OCI-LY7 (cell line): ENCODE measurements around the gene ATP11C. TPM values are rescaled to one million over a fixed set of nuclear protein-coding genes. Genes with fewer than 3 reads are reported as not detected.

Experiments
- BruUV-seq: library from RNA; stranded (reverse); fragments of 400-500 nt; replicated peaks from 2 replicates; lab custom pipeline; 2021; lab: Mats Ljungman, UMichigan
- CTCF ChIA-PET: fragments of 300-600 bp; sonication (Branson Sonifier 250); formaldehyde crosslinking; loops from one replicate; lab custom pipeline; 2022; ENCODE audit warnings: antibody characterized with exemption; ENCODE audit not compliant: unreplicated experiment; lab: Charles Lee
- POLR2A ChIA-PET: fragments of 300-600 bp; sonication (Branson Sonifier 250); formaldehyde crosslinking; loops from one replicate; lab custom pipeline; 2022; ENCODE audit warnings: antibody characterized with exemption; lab: Charles Lee
- DNase-seq: peaks from one replicate; pipeline ENCODE4 v3.0.0-alpha.2; 2015; ENCODE audit warnings: low spot score
- H2AFZ ChIP-seq: fragments of 200-600 bp; sonication (generic), shearing (Covaris generic); 2 replicates; pipeline ENCODE4 v1.6.1; 2014; ENCODE audit warnings: mild to moderate bottlenecking, antibody characterized with exemption, low read length, moderate library complexity
- H3K27ac ChIP-seq: fragments of 200-600 bp; sonication (generic); 2 replicates; pipeline ENCODE4 v1.5.1; 2014; ENCODE audit warnings: mixed run types, low read depth, mild to moderate bottlenecking, moderate library complexity, low read length, inconsistent platforms; ENCODE audit not compliant: poor library complexity, severe bottlenecking
- H3K36me3 ChIP-seq: fragments of 200-600 bp; sonication (generic); 2 replicates; pipeline ENCODE4 v1.6.1; 2014; ENCODE audit warnings: mild to moderate bottlenecking, antibody characterized with exemption, low read length, moderate library complexity, mixed read lengths; ENCODE audit not compliant: insufficient read depth
- H3K4me1 ChIP-seq: fragments of 200-600 bp; sonication (generic); 2 replicates; pipeline ENCODE4 v1.5.1; 2014; ENCODE audit warnings: mild to moderate bottlenecking, low read length; ENCODE audit not compliant: insufficient read depth, poor library complexity, severe bottlenecking
- H3K4me2 ChIP-seq: fragments of 200-600 bp; sonication (generic); 2 replicates; pipeline ENCODE4 v1.6.1; 2014; ENCODE audit warnings: mild to moderate bottlenecking, low read length
- H3K4me3 ChIP-seq: fragments of 200-600 bp; sonication (generic); 2 replicates; pipeline ENCODE4 v1.5.1; 2014; ENCODE audit warnings: mild to moderate bottlenecking, low read depth, low read length; ENCODE audit not compliant: poor library complexity, severe bottlenecking
- H3K79me2 ChIP-seq: fragments of 200-600 bp; sonication (generic); 2 replicates; pipeline ENCODE4 v1.6.1; 2016; ENCODE audit warnings: low read depth, mild to moderate bottlenecking, low read length, moderate library complexity, mixed read lengths; ENCODE audit not compliant: insufficient read depth
- H3K9me2 ChIP-seq: fragments of 200-600 bp; sonication (generic); 2 replicates; pipeline ENCODE4 v1.6.1; 2016; ENCODE audit warnings: mild to moderate bottlenecking, low read length, mixed read lengths; ENCODE audit not compliant: insufficient read depth
- H3K9me3 ChIP-seq: fragments of 200-600 bp; sonication (generic); 2 replicates; pipeline ENCODE4 v1.6.1; 2014; ENCODE audit warnings: mild to moderate bottlenecking, mixed run types, low read length, mixed read lengths
- H4K20me1 ChIP-seq: fragments of 200-600 bp; sonication (generic); 2 replicates; pipeline ENCODE4 v1.6.1; 2014; ENCODE audit warnings: mild to moderate bottlenecking, antibody characterized with exemption, low read length, moderate library complexity, mixed read lengths; ENCODE audit not compliant: insufficient read depth
- CTCF ChIP-seq: fragments of 200-600 bp; sonication (generic); conservative IDR thresholded peaks from 2 replicates; pipeline ENCODE4 v1.5.1; 2014; ENCODE audit warnings: mild to moderate bottlenecking, antibody characterized with exemption, low read length, moderate library complexity, mixed read lengths
- EZH2phosphoT487 ChIP-seq: fragments of 200-600 bp; sonication (generic); IDR thresholded peaks from 2 replicates; pipeline ENCODE4 v1.6.1; 2018; ENCODE audit warnings: low read depth, borderline replicate concordance, mild to moderate bottlenecking, mixed run types, antibody characterized with exemption, low read length, moderate library complexity, mixed read lengths
- intact Hi-C: fragments of 100-400 bp; cut with micrococcal nuclease; formaldehyde crosslinking; loops from one replicate; pipeline ENCODE4 v1.10.0; 2022; ENCODE audit not compliant: unreplicated experiment
- total RNA-seq, 2 experiments: library from RNA; depleted of rRNA in 1 of 2; stranded (reverse); fragments of >200 nt in 1 of 2; shearing (Covaris generic) in 1 of 2; gene quantifications; 2 replicates each; pipeline ENCODE4 v1.2.3, GENCODE V29; 2014 to 2022

Gene ATP11C
- total RNA-seq, 2 experiments from 2014 or later, result 20.9 to 25.2 TPM

DNA sequence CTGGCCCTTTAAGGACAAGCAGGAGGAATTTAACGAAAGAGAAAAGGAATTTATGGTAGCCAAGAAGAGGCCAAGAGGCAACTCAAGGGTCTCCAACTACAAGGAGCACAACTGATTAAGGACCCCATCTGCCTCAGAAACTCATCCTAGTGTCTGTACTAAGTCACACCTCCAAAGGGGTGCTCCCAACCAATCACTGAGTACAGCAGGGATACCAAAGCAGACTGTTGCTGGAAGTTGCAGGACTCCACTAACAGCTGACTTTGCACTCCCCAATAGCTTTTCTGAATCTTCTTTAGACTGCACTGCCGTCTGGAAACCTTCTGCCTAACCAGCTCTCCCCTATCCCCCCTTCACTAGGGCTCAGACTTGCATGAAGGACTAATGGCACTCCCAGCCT, 50.6 kb downstream of the ATP11C start:
- ChIA-PET CTCF (no interaction called here), POLR2A (interaction anchor here (1.5 kb wide), 1 partner anchor 10 kb away, joined by 3 read pairs; no protein-coding TSS in a partner anchor)
- Histone ChIP-seq H4K20me1 (no peaks in the 10 kb centered on the region), H3K79me2 (peaks cover 3% of the 10 kb centered on the region; the same call in 1 of the 2 replicates), H3K4me2 (no peak overlapping the region), H3K36me3 (no peaks in the 10 kb centered on the region), H3K9me3 (no peaks in the 10 kb centered on the region), H2AFZ (no peak overlapping the region), H3K4me1 (no peaks in the 10 kb centered on the region), H3K9me2 (no peaks in the 10 kb centered on the region), H3K27ac (no peak overlapping the region), H3K4me3 (no peak overlapping the region)
- no peak for TF ChIP-seq EZH2phosphoT487
- TF ChIP-seq CTCF, result no peak
- no TSS peak for BruUV-seq
- no peak for DNase-seq
- intact Hi-C loops, result no loop called here

GRCh38 chrX:139881572-139881971, 51.3 kb downstream of the ATP11C start:
- POLR2A ChIA-PET, result interaction anchor here (1.5 kb wide), 1 partner anchor 11 kb away, joined by 3 read pairs; no protein-coding TSS in a partner anchor
- H3K79me2 ChIP-seq, result peaks cover 3% of the 10 kb centered on the region; the same call in 1 of the 2 replicates
- BruUV-seq, result no TSS peak

More at GRCh38 chrX:139881572-139881971, 51.3 kb downstream of the ATP11C start:
- no peak overlapping the region for H3K27ac ChIP-seq
- H3K9me2 ChIP-seq, result no peaks in the 10 kb centered on the region
- no peak for DNase-seq
- intact Hi-C loops, result no loop called here
- CTCF ChIA-PET, result no interaction called here
- no peak for TF ChIP-seq CTCF
- no peak for TF ChIP-seq EZH2phosphoT487
- no peaks in the 10 kb centered on the region for H3K9me3 ChIP-seq
- H3K4me1 ChIP-seq, result no peaks in the 10 kb centered on the region
- H2AFZ ChIP-seq, result no peak overlapping the region
- no peak overlapping the region for H3K4me2 ChIP-seq
- H3K36me3 ChIP-seq, result no peaks in the 10 kb centered on the region
- no peak overlapping the region for H3K4me3 ChIP-seq
- no peaks in the 10 kb centered on the region for H4K20me1 ChIP-seq
